Measurements from ENCODE around the gene KRT4. TPM values are rescaled to one million over a fixed set of nuclear protein-coding genes. Genes with fewer than 3 reads are reported as not detected.

Gene KRT4
- total RNA-seq, 1 donor from 2014 or later = not detected

DNA sequence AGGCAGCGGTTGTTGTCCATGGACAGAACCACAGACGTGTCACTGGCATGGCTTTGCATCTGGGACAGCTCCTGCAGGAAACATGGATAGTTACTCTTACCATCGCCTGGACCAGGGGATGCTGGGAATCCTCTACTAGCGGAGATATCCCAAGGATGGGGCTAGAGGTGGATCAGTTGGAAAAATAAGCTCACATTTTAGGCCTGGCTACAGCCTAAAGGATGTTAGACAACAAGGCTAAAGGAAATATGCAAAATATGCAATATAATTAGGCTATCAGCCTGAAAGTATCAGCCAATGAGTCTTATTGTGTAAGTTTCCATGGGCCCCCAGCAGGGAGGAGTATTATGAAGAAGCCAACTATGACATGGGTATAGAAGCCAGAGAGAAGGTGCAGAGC is 41.7 kb downstream of the KRT4 start:
- DNase-seq (ENCODE audit: low read depth, low spot score) = no peak
- H3K27me3 Mint-ChIP-seq (ENCODE audit: low read depth) = peaks cover 32% of the 10 kb centered on the region
- TF ChIP-seq, protein P1, sequence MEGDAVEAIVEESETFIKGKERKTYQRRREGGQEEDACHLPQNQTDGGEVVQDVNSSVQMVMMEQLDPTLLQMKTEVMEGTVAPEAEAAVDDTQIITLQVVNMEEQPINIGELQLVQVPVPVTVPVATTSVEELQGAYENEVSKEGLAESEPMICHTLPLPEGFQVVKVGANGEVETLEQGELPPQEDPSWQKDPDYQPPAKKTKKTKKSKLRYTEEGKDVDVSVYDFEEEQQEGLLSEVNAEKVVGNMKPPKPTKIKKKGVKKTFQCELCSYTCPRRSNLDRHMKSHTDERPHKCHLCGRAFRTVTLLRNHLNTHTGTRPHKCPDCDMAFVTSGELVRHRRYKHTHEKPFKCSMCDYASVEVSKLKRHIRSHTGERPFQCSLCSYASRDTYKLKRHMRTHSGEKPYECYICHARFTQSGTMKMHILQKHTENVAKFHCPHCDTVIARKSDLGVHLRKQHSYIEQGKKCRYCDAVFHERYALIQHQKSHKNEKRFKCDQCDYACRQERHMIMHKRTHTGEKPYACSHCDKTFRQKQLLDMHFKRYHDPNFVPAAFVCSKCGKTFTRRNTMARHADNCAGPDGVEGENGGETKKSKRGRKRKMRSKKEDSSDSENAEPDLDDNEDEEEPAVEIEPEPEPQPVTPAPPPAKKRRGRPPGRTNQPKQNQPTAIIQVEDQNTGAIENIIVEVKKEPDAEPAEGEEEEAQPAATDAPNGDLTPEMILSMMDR (conservative IDR thresholded peaks at IDR 0.05) = no peak
- H3K27ac Mint-ChIP-seq (ENCODE audit: unreplicated experiment) = no peak overlapping the region
- no peak overlapping the region for H3K4me3 Mint-ChIP-seq
- no peaks in the 10 kb centered on the region for H3K36me3 Mint-ChIP-seq (ENCODE audit: low read depth)
- H3K4me1 Mint-ChIP-seq = no peaks in the 10 kb centered on the region
- H3K9me3 Mint-ChIP-seq = peaks cover 3% of the 10 kb centered on the region

DNA sequence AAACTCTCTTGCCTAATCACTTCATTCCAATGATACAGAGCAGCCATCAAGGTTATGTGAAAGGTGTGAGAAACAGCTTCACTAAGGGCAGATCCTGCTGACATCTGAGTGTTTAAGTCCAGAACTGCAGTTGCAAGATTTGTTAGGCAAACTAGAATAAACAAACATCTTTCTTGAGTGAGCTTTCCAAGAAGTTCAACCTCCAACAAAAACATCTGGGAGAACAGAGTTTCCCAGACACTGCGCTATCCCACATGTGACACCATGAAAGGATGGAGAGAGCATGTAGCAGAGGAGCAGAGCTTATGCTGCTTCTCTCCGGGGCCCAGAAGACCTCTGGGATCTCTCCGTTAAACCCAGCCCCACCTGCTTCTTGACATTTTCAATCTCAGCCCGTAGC is 42.4 kb downstream of the KRT4 start:
- no peak for DNase-seq (ENCODE audit: low read depth, low spot score)
- Mint-ChIP-seq H3K4me3 (no peak overlapping the region), H3K27ac (ENCODE audit: unreplicated experiment) (no peak overlapping the region), H3K4me1 (no peaks in the 10 kb centered on the region), H3K36me3 (ENCODE audit: low read depth) (no peaks in the 10 kb centered on the region), H3K27me3 (ENCODE audit: low read depth) (peaks cover 30% of the 10 kb centered on the region), H3K9me3 (peaks cover 3% of the 10 kb centered on the region)
- TF ChIP-seq, protein P1 (conservative IDR thresholded peaks at IDR 0.05) = no peak

DNA sequence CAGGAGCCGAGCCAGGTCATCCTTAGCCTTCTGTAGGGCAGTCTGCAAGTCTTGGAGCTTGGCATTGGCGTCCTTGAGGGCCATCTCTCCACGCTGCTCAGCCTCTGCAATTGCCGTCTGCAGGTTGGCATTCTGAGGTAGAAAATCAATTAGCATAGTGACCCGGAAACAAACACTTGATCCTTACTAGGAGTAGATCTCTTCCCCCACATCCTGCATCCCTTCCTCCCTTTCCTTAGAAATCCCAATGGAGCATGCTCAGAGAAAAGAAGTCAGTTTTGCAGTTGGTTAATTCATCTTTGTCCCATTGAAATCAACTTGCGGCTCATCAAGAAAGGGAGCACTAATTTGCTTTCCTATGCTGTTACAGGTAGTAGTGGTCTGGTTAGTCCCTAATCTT is 42.8 kb downstream of the KRT4 start:
- Mint-ChIP-seq H3K27ac (ENCODE audit: unreplicated experiment) (no peak overlapping the region), H3K27me3 (ENCODE audit: low read depth) (peaks cover 34% of the 10 kb centered on the region), H3K9me3 (peaks cover 3% of the 10 kb centered on the region), H3K4me3 (no peak overlapping the region), H3K36me3 (ENCODE audit: low read depth) (no peaks in the 10 kb centered on the region), H3K4me1 (no peaks in the 10 kb centered on the region)
- TF ChIP-seq, protein P1 (conservative IDR thresholded peaks at IDR 0.05) = no peak
- no peak for DNase-seq (ENCODE audit: low read depth, low spot score)

DNA sequence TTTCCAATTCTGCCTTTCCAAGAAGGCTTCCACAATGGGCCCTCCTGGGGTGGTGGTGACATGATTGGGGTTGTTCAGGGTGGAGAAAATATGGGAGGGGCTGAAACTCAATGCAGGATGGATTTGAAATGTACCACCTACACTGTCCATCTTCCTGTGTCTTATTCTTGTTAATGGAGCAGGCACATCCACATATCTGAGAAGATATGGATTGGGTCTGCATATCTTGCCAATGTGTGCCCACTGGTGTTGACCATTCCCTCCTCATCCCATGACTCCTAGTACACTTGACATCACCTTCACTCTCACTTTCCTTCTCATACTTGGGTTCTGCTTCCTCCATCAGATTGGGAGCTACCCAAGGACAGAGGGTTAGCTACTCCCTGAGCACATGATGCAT is 44.0 kb downstream of the KRT4 start:
- Mint-ChIP-seq H3K4me3 (no peak overlapping the region), H3K9me3 (peaks cover 3% of the 10 kb centered on the region), H3K27ac (ENCODE audit: unreplicated experiment) (no peak overlapping the region), H3K36me3 (ENCODE audit: low read depth) (no peaks in the 10 kb centered on the region), H3K4me1 (no peaks in the 10 kb centered on the region), H3K27me3 (ENCODE audit: low read depth) (peaks cover 30% of the 10 kb centered on the region)
- DNase-seq (ENCODE audit: low read depth, low spot score) = no peak
- TF ChIP-seq, protein P1 (conservative IDR thresholded peaks at IDR 0.05) = no peak

DNA sequence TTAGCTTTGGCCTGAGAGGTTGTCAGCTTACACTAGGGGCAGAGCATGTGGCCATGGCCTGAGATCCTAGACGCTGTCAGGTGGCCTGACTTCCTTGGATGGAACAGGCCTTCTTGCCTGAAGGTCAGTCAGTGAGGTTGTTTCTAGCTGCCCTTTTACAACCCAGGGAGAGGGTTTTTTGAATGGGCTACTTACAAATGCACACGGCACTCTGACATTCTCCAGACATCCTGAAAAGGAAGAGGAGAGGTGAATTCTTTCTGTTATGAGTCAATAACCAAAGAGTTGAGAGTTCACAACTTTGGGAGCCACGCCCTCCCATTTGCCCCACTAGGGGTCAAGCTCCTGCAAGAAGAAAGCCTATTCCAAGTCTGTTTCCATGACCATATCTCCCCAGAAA is 44.6 kb downstream of the KRT4 start:
- no peaks in the 10 kb centered on the region for H3K4me1 Mint-ChIP-seq
- H3K27me3 Mint-ChIP-seq (ENCODE audit: low read depth) = peaks cover 34% of the 10 kb centered on the region
- DNase-seq (ENCODE audit: low read depth, low spot score) = no peak
- peaks cover 3% of the 10 kb centered on the region for H3K9me3 Mint-ChIP-seq
- TF ChIP-seq, protein P1 (conservative IDR thresholded peaks at IDR 0.05) = no peak
- H3K36me3 Mint-ChIP-seq (ENCODE audit: low read depth) = no peaks in the 10 kb centered on the region
- H3K4me3 Mint-ChIP-seq = no peak overlapping the region
- no peak overlapping the region for H3K27ac Mint-ChIP-seq (ENCODE audit: unreplicated experiment)
